Measurements from ENCODE around the gene SEC24C. TPM values are rescaled to one million over a fixed set of nuclear protein-coding genes. Genes with fewer than 3 reads are reported as not detected.

SEC24C gene
- total RNA-seq, 1 donor from 2014 or later: 48.4 TPM

- DNase-seq (ENCODE audit: low read depth in 2 of 2): no peak
Observed at GRCh38 chr10:73812657-73813056, 68.5 kb downstream of the SEC24C start.

- no peak for DNase-seq (ENCODE audit: low read depth in 2 of 2)
Observed at GRCh38 chr10:73813333-73813732, 69.2 kb downstream of the SEC24C start.

GRCh38 chr10:73814276-73814895 is 70.2 kb downstream of the SEC24C start:
- no peak for DNase-seq (ENCODE audit: low read depth in 2 of 2)

- peak in 1 of 2 donors; percentile 14 for DNase-seq (ENCODE audit: low read depth in 2 of 2)
Observed at GRCh38 chr10:73814896-73815718, 70.9 kb downstream of the SEC24C start.

- no peak for DNase-seq (ENCODE audit: low read depth in 2 of 2)
Observed at GRCh38 chr10:73815719-73816030, 71.5 kb downstream of the SEC24C start.

GRCh38 chr10:73816917-73817729 is 73.0 kb downstream of the SEC24C start:
- no peak for DNase-seq (ENCODE audit: low read depth in 2 of 2)

- DNase-seq (ENCODE audit: low read depth in 2 of 2): no peak
Observed at GRCh38 chr10:73817826-73818225, 73.7 kb downstream of the SEC24C start.

- no peak for DNase-seq (ENCODE audit: low read depth in 2 of 2)
Observed at GRCh38 chr10:73818402-73818801, 74.2 kb downstream of the SEC24C start.

- no peak for DNase-seq (ENCODE audit: low read depth in 2 of 2)
Observed at GRCh38 chr10:73819081-73819480, 74.9 kb downstream of the SEC24C start.

GRCh38 chr10:73819513-73820093 is 75.4 kb downstream of the SEC24C start:
- DNase-seq (ENCODE audit: low read depth in 2 of 2): peak; percentile 36 to 77

Other genes with a start within 250 kb of the SEC24C start
- gene PPP3CB, start 248.3 kb upstream of the SEC24C start, total RNA-seq: 7.2 and 11.4 TPM in 2 replicates
- gene USP54, start 153.0 kb upstream of the SEC24C start, total RNA-seq: 5.2 and 5.8 TPM in 2 replicates
- gene MYOZ1, start 102.9 kb upstream of the SEC24C start, total RNA-seq: not detected in 2 replicates
- gene SYNPO2L, start 88.3 kb upstream of the SEC24C start, total RNA-seq: not detected in 2 replicates
- 0.90 and 1.3 TPM in 2 replicates for gene AGAP5, start 46.3 kb upstream of the SEC24C start, total RNA-seq
- gene CHCHD1, start 37.7 kb downstream of the SEC24C start, total RNA-seq: 18.1 and 25.3 TPM in 2 replicates
- 37.7 and 55.0 TPM in 2 replicates for gene ZSWIM8, start 41.2 kb downstream of the SEC24C start, total RNA-seq
- 3.7 and 7.6 TPM in 2 replicates for gene NDST2, start 67.2 kb downstream of the SEC24C start, total RNA-seq
- 20.9 and 24.8 TPM in 2 replicates for gene CAMK2G, start 130.2 kb downstream of the SEC24C start, total RNA-seq
- gene PLAU, start 166.8 kb downstream of the SEC24C start, total RNA-seq: 7.0 and 11.8 TPM in 2 replicates